GM12878 (cell line): ENCODE results near the gene POLR1A. TPM values are rescaled to one million over a fixed set of nuclear protein-coding genes. Genes with fewer than 3 reads are reported as not detected.

Experiments
- ATAC-seq: fragments of 200-7000 bp; cut with Tn5 transposase; 3 replicates; pipeline ENCODE4 v1.9.1; 2020; ENCODE audit warnings: mild to moderate bottlenecking, moderate library complexity
- BruUV-seq: library from RNA; stranded (reverse); fragments of 400-500 nt; replicated peaks from 2 replicates; lab custom pipeline; 2021; lab: Mats Ljungman, UMichigan
- CTCF ChIA-PET: fragments of 300-600 bp; sonication (Branson Sonifier 250); formaldehyde crosslinking; extraction: SDS; loops from one replicate; lab custom pipeline; 2021; ENCODE audit warnings: inconsistent platforms; lab: Yijun Ruan, JAX
- POLR2A ChIA-PET: fragments of 350-600 bp; formaldehyde crosslinking; extraction: SDS; loops from one replicate; lab custom pipeline; 2021; ENCODE audit warnings: inconsistent platforms; lab: Charles Lee
- RAD21 ChIA-PET: fragments of 300-600 bp; sonication (Branson Sonifier 250); formaldehyde crosslinking; loops from one replicate; lab custom pipeline; 2023; ENCODE audit warnings: antibody characterized with exemption; ENCODE audit not compliant: unreplicated experiment; lab: Charles Lee
- SMC1A ChIA-PET: fragments of 300-600 bp; sonication (Branson Sonifier 250); formaldehyde crosslinking; loops from one replicate; lab custom pipeline; 2023; ENCODE audit not compliant: unreplicated experiment, uncharacterized antibody; lab: Charles Lee
- DNase-seq: peaks from one replicate; pipeline ENCODE4 v3.0.0-alpha.2; 2011; ENCODE audit warnings: low read depth, low spot score
- FAIRE-seq: peaks from 3 replicates; lab custom pipeline; 2011; peaks lifted over from hg19 to GRCh38; lab: Jason Lieb, UNC
- H2AFZ ChIP-seq: 2 replicates; pipeline ENCODE4 v1.6.0; 2011; ENCODE audit warnings: low read depth, low read length, control low read depth; ENCODE audit not compliant: control insufficient read depth
- H3K27ac ChIP-seq: 2 replicates; pipeline ENCODE4 v1.5.1; 2011; ENCODE audit warnings: control low read depth; ENCODE audit not compliant: control insufficient read depth, insufficient read depth
- H3K27me3 ChIP-seq, 2 experiments: replicated peaks in 1 of 2; 2 replicates each; pipeline versions ENCODE4 v1.6.0 to v1.6.1; 2011; ENCODE audit warnings: low read length in 1 of 2; ENCODE audit not compliant: control insufficient read depth in 2 of 2, insufficient read depth in 2 of 2
- H3K36me3 ChIP-seq, 2 experiments: 2 replicates each; pipeline ENCODE4 v1.5.1; 2011; ENCODE audit warnings: low read length in 1 of 2; ENCODE audit not compliant: control insufficient read depth in 2 of 2, insufficient read depth in 2 of 2
- H3K4me1 ChIP-seq: 2 replicates; pipeline ENCODE4 v1.6.1; 2011; ENCODE audit warnings: mild to moderate bottlenecking, low read length, moderate library complexity, mixed read lengths; ENCODE audit not compliant: control insufficient read depth, insufficient read depth
- H3K4me2 ChIP-seq: 2 replicates; pipeline ENCODE4 v1.6.0; 2011; ENCODE audit warnings: control low read depth; ENCODE audit not compliant: control insufficient read depth, insufficient read depth
- H3K4me3 ChIP-seq: fragments of 200-600 bp; sonication (generic); 2 replicates; pipeline ENCODE4 v1.5.1; 2016
- H3K79me2 ChIP-seq: 2 replicates; pipeline ENCODE4 v1.6.0; 2011; ENCODE audit warnings: low read length; ENCODE audit not compliant: control insufficient read depth, insufficient read depth
- H3K9ac ChIP-seq: 2 replicates; pipeline ENCODE4 v1.8.0; 2011; ENCODE audit warnings: low read length, control low read depth, mixed read lengths; ENCODE audit not compliant: control insufficient read depth, insufficient read depth
- H3K9me3 ChIP-seq: replicated peaks from 3 replicates; pipeline ENCODE4 v1.5.1; 2011; ENCODE audit warnings: mild to moderate bottlenecking, low read length; ENCODE audit not compliant: control insufficient read depth, insufficient read depth
- H4K20me1 ChIP-seq: 2 replicates; pipeline ENCODE4 v1.6.0; 2011; ENCODE audit not compliant: control insufficient read depth, insufficient read depth
- ATF2 ChIP-seq: IDR thresholded peaks from 2 replicates; pipeline ENCODE4 v1.6.1; 2012; ENCODE audit warnings: low read length, inconsistent platforms
- BCL11A ChIP-seq: IDR thresholded peaks from 2 replicates; pipeline ENCODE4 v1.6.1; 2011; ENCODE audit warnings: low read depth, low read length
- CEBPB ChIP-seq, 2 experiments: fragments of 150-350 bp in 1 of 2; IDR thresholded peaks; 2 replicates each; pipeline ENCODE4 v1.6.1; 2012 to 2014; ENCODE audit warnings: low read depth in 2 of 2, low read length in 2 of 2, borderline replicate concordance in 1 of 2, inconsistent platforms in 1 of 2
- CREB1 ChIP-seq: IDR thresholded peaks from 2 replicates; pipeline ENCODE4 v1.6.1; 2012; ENCODE audit warnings: low read depth, mild to moderate bottlenecking, inconsistent platforms
- ESRRA ChIP-seq: IDR thresholded peaks from 2 replicates; pipeline ENCODE4 v1.6.1; 2012; ENCODE audit warnings: mild to moderate bottlenecking, low read length, improper control_type of control experiment
- HDAC6 ChIP-seq: fragments of 200-600 bp; sonication (generic); IDR thresholded peaks from one replicate; pipeline ENCODE4 v1.8.0; 2017; ENCODE audit warnings: antibody characterized with exemption; ENCODE audit not compliant: unreplicated experiment
- LARP7 ChIP-seq: fragments of 450-650 bp; IDR thresholded peaks from 2 replicates; pipeline ENCODE4 v1.6.1; 2017; ENCODE audit warnings: mild to moderate bottlenecking
- MEF2B ChIP-seq: fragments of 450-650 bp; IDR thresholded peaks from 2 replicates; pipeline ENCODE4 v1.6.1; 2018; ENCODE audit warnings: mild to moderate bottlenecking, moderate library complexity; ENCODE audit not compliant: partially characterized antibody, poor library complexity, severe bottlenecking
- MTA2 ChIP-seq: fragments of 450-650 bp; IDR thresholded peaks from 2 replicates; pipeline ENCODE4 v1.6.1; 2016; ENCODE audit warnings: low read depth, mild to moderate bottlenecking, moderate library complexity
- NR2F1 ChIP-seq: fragments of 450-650 bp; conservative IDR thresholded peaks from 2 replicates; pipeline ENCODE4 v1.6.1; 2017; ENCODE audit warnings: mild to moderate bottlenecking
- SRF ChIP-seq, 2 experiments: IDR thresholded peaks; 2 replicates each; pipeline ENCODE4 v1.6.1; 2011; ENCODE audit warnings: low read depth in 2 of 2, low read length in 2 of 2, mild to moderate bottlenecking in 1 of 2, moderate library complexity in 1 of 2
- TAF1 ChIP-seq: IDR thresholded peaks from 2 replicates; pipeline ENCODE4 v1.6.1; 2011; ENCODE audit warnings: mild to moderate bottlenecking, low read depth, low read length, borderline replicate concordance
- ZNF274 ChIP-seq: IDR thresholded peaks from one replicate; pipeline ENCODE4 v1.8.0; 2011; ENCODE audit not compliant: insufficient read length, insufficient read depth
- WGBS: methylation state at CpG from one replicate; pipeline ENCODE4 v1.1.6; 2016; ENCODE audit warnings: low lambda C conversion rate; ENCODE audit not compliant: insufficient replicate concordance, insufficient coverage; ENCODE audit errors: missing lambda C conversion rate; 5-methylcytosine and 5-hydroxymethylcytosine counted together
- in situ Hi-C: fragments of 300-500 bp; cut with MboI; formaldehyde crosslinking; loops from 9 replicates; pipeline ENCODE4 v1.14.3; 2018; ENCODE audit warnings: mixed read lengths
- intact Hi-C: fragments of 100-400 bp; cut with micrococcal nuclease; formaldehyde crosslinking; loops from one replicate; pipeline ENCODE4 v1.14.2; 2022; ENCODE audit not compliant: unreplicated experiment
- polyA plus RNA-seq, 11 experiments: library from polyadenylated mRNA; depleted of rRNA in 4 of 11; unstranded in 6 of 11; stranded (reverse) in 5 of 11; fragments of >200 nt; fragmentation: Nextera tagmentation in 4 of 11; fragmentation: Illumina TruSeq in 1 of 11; extraction: Ambion mirVana in 4 of 11; extraction: Trizol in 1 of 11; gene quantifications; 1 replicate in 1 of 11; 2 replicates in 10 of 11; pipeline versions ENCODE4 v1.2.1 to v1.2.3, GENCODE V29; 2011 to 2016; ENCODE audit warnings: inconsistent platforms in 2 of 11, missing spikeins in 2 of 11, low read depth in 1 of 11
- total RNA-seq, 4 experiments: library from RNA; depleted of rRNA in 3 of 4; stranded (reverse); fragments of >200 nt in 3 of 4; fragmentation: Illumina TruSeq in 1 of 4; extraction: Trizol in 1 of 4; gene quantifications; 2 replicates each; pipeline versions ENCODE4 v1.2.1 to v1.2.3, GENCODE V29; 2013 to 2021
- TF ChIP-seq, protein P1 (sequence below): fragments of 450-650 bp; IDR thresholded peaks from 2 replicates; pipeline ENCODE4 v1.6.1; 2017; ENCODE audit warnings: low read depth, mild to moderate bottlenecking, moderate library complexity
- TF ChIP-seq, protein P2 (sequence below): IDR thresholded peaks from 2 replicates; pipeline ENCODE4 v1.6.1; 2011; ENCODE audit warnings: low read depth, low read length, improper control_type of control experiment, borderline replicate concordance
- TF ChIP-seq, protein P3 (sequence below): fragments of 450-650 bp; IDR thresholded peaks from 2 replicates; pipeline ENCODE4 v1.6.1; 2018; ENCODE audit warnings: borderline replicate concordance, mild to moderate bottlenecking; ENCODE audit not compliant: partially characterized antibody

POLR1A gene
- total and polyA plus RNA-seq, 10 of the 15 experiments (the other 5 are each of a cell fraction or from before 2014, with no cell fraction given), result 2.1 to 53.9 (median 17.8) TPM

DNA sequence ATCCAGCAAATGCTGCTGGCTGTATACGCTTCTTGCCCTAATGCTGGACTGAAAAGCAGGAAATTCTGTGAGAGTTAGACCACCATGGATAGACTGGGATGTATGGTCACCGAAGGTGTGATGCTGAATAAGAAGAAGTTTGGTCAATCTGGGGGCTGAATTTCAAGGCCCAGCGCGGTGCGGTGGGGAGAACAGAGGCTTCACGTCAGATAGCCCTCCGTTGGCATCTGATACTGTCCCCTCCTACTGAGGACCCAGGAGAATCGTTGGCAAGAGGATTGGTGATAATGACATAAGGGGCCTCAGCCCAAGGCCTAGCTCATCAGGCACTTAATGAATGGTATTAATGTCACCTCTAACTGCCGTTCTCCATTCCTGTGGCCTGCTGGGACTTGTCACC lies 119.6 kb downstream of the POLR1A start:
- Histone ChIP-seq H3K27me3 (no peaks in the 10 kb centered on the region), H3K4me2 (no peak overlapping the region), H2AFZ (no peak overlapping the region), H3K9ac (no peak overlapping the region), H4K20me1 (no peaks in the 10 kb centered on the region), H3K9me3 (no peaks in the 10 kb centered on the region), H3K36me3 (no peaks in the 10 kb centered on the region), H3K4me1 (no peaks in the 10 kb centered on the region), H3K27ac (no peak overlapping the region), H3K79me2 (no peaks in the 10 kb centered on the region), H3K4me3 (no peak overlapping the region)
- POLR2A ChIA-PET, result no interaction called here
- ATAC-seq (no peak), DNase-seq (no peak), FAIRE-seq (no peak)
- no TSS peak for BruUV-seq
- CTCF ChIA-PET, result no interaction called here
- in situ Hi-C loops (no loop called here), intact Hi-C loops (no loop called here)
- 77% methylated on average over 9 of the region's 9 CpGs for WGBS
- TF ChIP-seq LARP7 (no peak), TAF1 (no peak), HDAC6 (no peak), SRF (IDR thresholded peaks at IDR 0.05; ENCODE audit: low read depth in 2 of 2, low read length in 2 of 2) (no peak), ESRRA (no peak), NR2F1 (no peak), ATF2 (no peak), CEBPB (IDR thresholded peaks at IDR 0.05; ENCODE audit: borderline replicate concordance in 1 of 2, low read depth in 2 of 2, low read length in 2 of 2) (no peak), MTA2 (no peak), MEF2B (no peak), ZNF274 (no peak), CREB1 (no peak), BCL11A (no peak)
- TF ChIP-seq, protein P1, sequence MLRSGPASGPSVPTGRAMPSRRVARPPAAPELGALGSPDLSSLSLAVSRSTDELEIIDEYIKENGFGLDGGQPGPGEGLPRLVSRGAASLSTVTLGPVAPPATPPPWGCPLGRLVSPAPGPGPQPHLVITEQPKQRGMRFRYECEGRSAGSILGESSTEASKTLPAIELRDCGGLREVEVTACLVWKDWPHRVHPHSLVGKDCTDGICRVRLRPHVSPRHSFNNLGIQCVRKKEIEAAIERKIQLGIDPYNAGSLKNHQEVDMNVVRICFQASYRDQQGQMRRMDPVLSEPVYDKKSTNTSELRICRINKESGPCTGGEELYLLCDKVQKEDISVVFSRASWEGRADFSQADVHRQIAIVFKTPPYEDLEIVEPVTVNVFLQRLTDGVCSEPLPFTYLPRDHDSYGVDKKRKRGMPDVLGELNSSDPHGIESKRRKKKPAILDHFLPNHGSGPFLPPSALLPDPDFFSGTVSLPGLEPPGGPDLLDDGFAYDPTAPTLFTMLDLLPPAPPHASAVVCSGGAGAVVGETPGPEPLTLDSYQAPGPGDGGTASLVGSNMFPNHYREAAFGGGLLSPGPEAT, result no peak
- TF ChIP-seq, protein P2, sequence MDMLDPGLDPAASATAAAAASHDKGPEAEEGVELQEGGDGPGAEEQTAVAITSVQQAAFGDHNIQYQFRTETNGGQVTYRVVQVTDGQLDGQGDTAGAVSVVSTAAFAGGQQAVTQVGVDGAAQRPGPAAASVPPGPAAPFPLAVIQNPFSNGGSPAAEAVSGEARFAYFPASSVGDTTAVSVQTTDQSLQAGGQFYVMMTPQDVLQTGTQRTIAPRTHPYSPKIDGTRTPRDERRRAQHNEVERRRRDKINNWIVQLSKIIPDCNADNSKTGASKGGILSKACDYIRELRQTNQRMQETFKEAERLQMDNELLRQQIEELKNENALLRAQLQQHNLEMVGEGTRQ, result no peak
- TF ChIP-seq, protein P3, sequence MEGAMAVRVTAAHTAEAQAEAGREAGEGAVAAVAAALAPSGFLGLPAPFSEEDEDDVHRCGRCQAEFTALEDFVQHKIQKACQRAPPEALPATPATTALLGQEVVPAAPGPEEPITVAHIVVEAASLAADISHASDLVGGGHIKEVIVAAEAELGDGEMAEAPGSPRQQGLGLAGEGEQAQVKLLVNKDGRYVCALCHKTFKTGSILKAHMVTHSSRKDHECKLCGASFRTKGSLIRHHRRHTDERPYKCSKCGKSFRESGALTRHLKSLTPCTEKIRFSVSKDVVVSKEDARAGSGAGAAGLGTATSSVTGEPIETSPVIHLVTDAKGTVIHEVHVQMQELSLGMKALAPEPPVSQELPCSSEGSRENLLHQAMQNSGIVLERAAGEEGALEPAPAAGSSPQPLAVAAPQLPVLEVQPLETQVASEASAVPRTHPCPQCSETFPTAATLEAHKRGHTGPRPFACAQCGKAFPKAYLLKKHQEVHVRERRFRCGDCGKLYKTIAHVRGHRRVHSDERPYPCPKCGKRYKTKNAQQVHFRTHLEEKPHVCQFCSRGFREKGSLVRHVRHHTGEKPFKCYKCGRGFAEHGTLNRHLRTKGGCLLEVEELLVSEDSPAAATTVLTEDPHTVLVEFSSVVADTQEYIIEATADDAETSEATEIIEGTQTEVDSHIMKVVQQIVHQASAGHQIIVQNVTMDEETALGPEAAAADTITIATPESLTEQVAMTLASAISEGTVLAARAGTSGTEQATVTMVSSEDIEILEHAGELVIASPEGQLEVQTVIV, result no peak
- RAD21 ChIA-PET, result no interaction called here
- SMC1A ChIA-PET, result interaction anchor here (1.1 kb wide), 1 partner anchor 36 kb away, joined by 3 read pairs; no protein-coding TSS in a partner anchor
